Activated CD8-positive, alpha-beta memory T cell treated with anti-CD3 and anti-CD28 coated beads, Interleukin-2, amount 10 ng/mL, durations not matched to agents 7 days and 5 days (primary cell): ENCODE data around the gene MCF2L2. TPM values are rescaled to one million over a fixed set of nuclear protein-coding genes. Genes with fewer than 3 reads are reported as not detected.
"Not testable (repeated sequence)": the region's sequence is repeated elsewhere in the genome, so short reads cannot be mapped to it uniquely, and the experiment has no call there.

Experiments
- ATAC-seq: fragments of 150-1000 bp; cut with Tn5 transposase; one replicate; pipeline ENCODE4 v1.10.0; 2021; ENCODE audit warnings: moderate library complexity
- CTCF ChIA-PET: fragments of 350-600 bp; sonication (Branson Sonifier 250); formaldehyde crosslinking; loops from one replicate; lab custom pipeline; 2021; ENCODE audit warnings: antibody characterized with exemption; lab: Charles Lee
- DNase-seq: peaks from one replicate; pipeline ENCODE4 v3.0.0-alpha.2; 2020
- H3K27ac Mint-ChIP-seq: one replicate; pipeline ENCODE4 v1.8.0; 2021; ENCODE audit warnings: mild to moderate bottlenecking, mixed read lengths
- H3K27me3 Mint-ChIP-seq: one replicate; pipeline ENCODE4 v1.8.0; 2021; ENCODE audit warnings: mixed read lengths
- H3K36me3 Mint-ChIP-seq: one replicate; pipeline ENCODE4 v1.8.0; 2021; ENCODE audit warnings: mild to moderate bottlenecking, mixed read lengths
- H3K4me1 Mint-ChIP-seq: one replicate; pipeline ENCODE4 v1.8.0; 2021; ENCODE audit warnings: mixed read lengths
- H3K4me3 Mint-ChIP-seq: one replicate; pipeline ENCODE4 v1.8.0; 2021; ENCODE audit warnings: mild to moderate bottlenecking, moderate library complexity, mixed read lengths
- H3K9me3 Mint-ChIP-seq: one replicate; pipeline ENCODE4 v1.8.0; 2022; ENCODE audit warnings: low read depth, mixed read lengths
- total RNA-seq, 2 experiments: library from RNA; stranded (reverse); gene quantifications; one replicate each; pipeline ENCODE4 v1.2.3, GENCODE V29; 2021

Gene MCF2L2
- total RNA-seq, 2 experiments from 2014 or later = 6.0 to 11.4 TPM

- ATAC-seq = no peak
- no peaks in the 10 kb centered on the region for H3K27me3 Mint-ChIP-seq
- H3K4me1 Mint-ChIP-seq = peaks cover under 1% of the 10 kb centered on the region
- CTCF ChIA-PET = no interaction called here
- DNase-seq = no peak
- H3K27ac Mint-ChIP-seq = no peak overlapping the region
- H3K36me3 Mint-ChIP-seq = peaks cover 7% of the 10 kb centered on the region
- H3K9me3 Mint-ChIP-seq = no peaks in the 10 kb centered on the region
- H3K4me3 Mint-ChIP-seq = no peak overlapping the region
Measured at GRCh38 chr3:183454064-183454463, 25.6 kb upstream of the MCF2L2 start.

DNA sequence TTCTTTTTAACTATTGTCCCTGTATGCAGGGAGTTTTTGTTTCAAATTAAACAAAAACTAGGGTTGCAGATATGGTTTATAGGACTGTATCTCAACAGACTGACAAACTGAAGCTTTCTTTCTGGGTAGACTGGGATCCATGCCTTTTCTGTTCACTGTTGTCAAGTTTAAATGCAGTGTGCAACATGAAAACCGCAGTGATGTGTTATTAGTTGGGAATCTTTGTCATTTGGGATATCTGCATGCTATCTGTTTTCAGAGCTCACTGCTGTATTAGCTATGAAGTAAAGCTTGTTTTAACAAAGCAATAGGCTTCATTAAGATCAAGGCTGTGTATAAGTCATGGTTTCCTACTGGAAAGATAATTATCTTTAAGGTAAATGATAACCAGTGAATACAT lies 21.4 kb upstream of the MCF2L2 start:
- H3K9me3 Mint-ChIP-seq = no peaks in the 10 kb centered on the region
- ATAC-seq (no peak), DNase-seq (no peak)
- peaks cover 11% of the 10 kb centered on the region for H3K36me3 Mint-ChIP-seq
- H3K27ac Mint-ChIP-seq = no peak overlapping the region
- CTCF ChIA-PET = no interaction called here
- no peak overlapping the region for H3K4me3 Mint-ChIP-seq
- H3K4me1 Mint-ChIP-seq = peaks cover 14% of the 10 kb centered on the region
- H3K27me3 Mint-ChIP-seq = no peaks in the 10 kb centered on the region

- Mint-ChIP-seq H3K4me3 (no peak overlapping the region), H3K4me1 (peaks cover 14% of the 10 kb centered on the region), H3K36me3 (peaks cover 14% of the 10 kb centered on the region), H3K9me3 (peaks cover 3% of the 10 kb centered on the region), H3K27ac (no peak overlapping the region), H3K27me3 (no peaks in the 10 kb centered on the region)
- CTCF ChIA-PET = interaction anchor here (0.6 kb wide), 1 partner anchor 1103 kb away, joined by 3 read pairs; no protein-coding TSS in a partner anchor
- no peak for ATAC-seq
- DNase-seq = no peak
Measured at GRCh38 chr3:183449391-183449790, 21.0 kb upstream of the MCF2L2 start.

DNA sequence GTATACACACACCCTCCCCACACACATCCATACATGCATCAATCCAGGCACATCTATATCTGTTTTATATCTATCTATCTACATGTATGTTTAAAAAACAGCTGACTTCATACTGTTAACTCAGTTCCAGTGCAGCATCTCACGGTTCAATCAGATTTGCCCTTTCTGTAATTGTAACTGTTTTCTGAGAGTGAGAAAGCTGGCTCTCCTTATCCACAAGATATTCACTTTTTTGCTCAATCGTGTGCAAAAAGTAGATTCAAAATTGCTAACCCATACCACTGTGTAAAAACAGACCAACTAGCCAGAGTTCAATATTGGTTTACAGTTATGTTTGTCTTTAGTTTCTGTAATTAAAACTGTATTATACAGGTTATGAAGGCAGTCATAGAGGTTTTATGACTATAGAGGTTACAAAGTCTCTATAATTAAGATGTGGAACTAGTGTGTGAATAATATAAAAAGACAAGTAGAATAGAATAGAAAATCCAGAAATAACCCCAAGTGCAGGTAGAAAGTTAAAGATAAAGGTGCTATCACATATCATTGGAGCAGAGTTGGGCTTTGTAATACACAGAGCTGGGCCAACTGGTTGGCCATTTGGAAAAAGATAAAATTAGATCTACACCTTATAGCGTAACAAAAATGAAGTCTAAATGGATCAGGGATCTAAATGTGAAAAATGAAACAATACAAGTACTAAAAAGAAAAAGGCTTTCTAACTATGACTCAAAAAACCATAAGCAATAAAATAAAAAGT lies 20.1 kb upstream of the MCF2L2 start:
- H3K9me3 Mint-ChIP-seq = peaks cover 4% of the 10 kb centered on the region
- H3K27ac Mint-ChIP-seq = no peak overlapping the region
- peaks cover 3% of the 10 kb centered on the region for H3K27me3 Mint-ChIP-seq
- CTCF ChIA-PET = interaction anchor here (0.6 to 1.4 kb wide), 3 partner anchors 13 to 1104 kb away, joined by 3 to 4 read pairs (median 3); no protein-coding TSS in a partner anchor
- peak overlapping the region; percentile 98 for H3K4me3 Mint-ChIP-seq
- no peak for DNase-seq
- peaks cover 14% of the 10 kb centered on the region for H3K36me3 Mint-ChIP-seq
- ATAC-seq = no peak
- peaks cover 14% of the 10 kb centered on the region for H3K4me1 Mint-ChIP-seq

DNA sequence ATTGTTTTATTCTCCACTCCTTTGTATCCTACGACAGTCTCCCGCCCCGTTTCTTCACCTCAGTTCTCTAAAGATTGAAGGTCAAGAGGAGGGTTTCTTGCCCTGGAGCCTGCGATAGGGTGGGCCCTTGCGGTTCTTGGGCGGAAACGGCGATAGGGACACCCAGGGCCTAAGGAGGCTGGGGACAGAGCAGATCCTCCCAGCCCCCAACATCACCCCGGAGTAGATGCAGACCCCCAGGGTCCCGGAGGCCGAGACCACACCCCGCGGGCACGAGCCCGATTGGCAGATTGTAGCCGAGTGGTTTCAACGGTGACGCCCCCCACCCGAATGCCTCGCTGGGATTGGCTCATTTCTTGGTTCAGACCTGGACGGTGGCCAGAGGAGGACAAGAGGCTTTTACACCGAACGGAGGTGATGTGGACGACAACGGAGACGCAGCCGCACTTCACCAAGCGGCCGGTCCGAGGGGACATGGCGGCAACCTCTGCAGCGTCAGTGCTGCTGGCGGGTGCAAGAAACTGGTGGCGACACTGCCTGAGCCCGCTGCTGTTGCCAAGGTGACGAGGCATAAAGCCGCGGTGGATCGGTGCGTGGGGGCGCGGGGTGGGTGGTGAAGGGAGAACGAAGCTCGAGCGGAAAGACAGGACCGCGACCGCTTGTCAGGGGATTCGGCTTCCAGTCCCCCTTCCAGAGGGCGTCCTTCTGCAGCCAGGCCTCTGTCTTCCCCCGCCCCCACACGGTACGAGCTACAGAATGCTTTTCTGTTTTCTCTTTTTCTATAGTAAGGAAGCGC lies 19.0 kb upstream of the MCF2L2 start:
- peak; percentile 90 for DNase-seq
- Mint-ChIP-seq H3K27ac (peak overlapping the region; percentile 87), H3K36me3 (peaks cover 20% of the 10 kb centered on the region), H3K4me3 (peak overlapping the region; percentile 98), H3K4me1 (peaks cover 14% of the 10 kb centered on the region), H3K27me3 (peaks cover 14% of the 10 kb centered on the region), H3K9me3 (peaks cover 13% of the 10 kb centered on the region)
- CTCF ChIA-PET = interaction anchor here (0.9 to 1.4 kb wide), 3 partner anchors 12 to 21 kb away, joined by 3 to 4 read pairs (median 4); partner anchors contain the start of gene MCF2L2
- peak; percentile 91 for ATAC-seq

DNA sequence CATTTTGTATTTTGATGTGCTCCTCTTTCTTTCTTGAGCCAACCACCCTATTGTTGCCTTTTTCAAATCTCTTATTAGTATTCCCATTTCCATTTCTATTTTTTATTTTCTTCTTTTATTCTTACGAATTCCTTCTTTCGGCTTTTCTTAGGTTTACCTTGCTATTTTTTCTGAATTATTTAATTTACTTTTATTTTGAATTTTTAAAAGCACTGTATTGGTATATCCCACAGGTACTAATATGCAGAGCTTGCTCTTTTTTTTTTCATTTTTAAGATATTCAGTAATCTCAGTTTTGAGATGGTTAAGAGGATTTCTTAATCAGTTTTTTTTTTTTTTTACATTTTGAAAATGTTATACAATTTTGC lies 18.4 kb upstream of the MCF2L2 start:
- no peak for ATAC-seq
- Mint-ChIP-seq H3K9me3 (peaks cover 13% of the 10 kb centered on the region), H3K27ac (no peak overlapping the region), H3K4me3 (peak overlapping the region; percentile 98), H3K27me3 (peaks cover 14% of the 10 kb centered on the region), H3K36me3 (peaks cover 18% of the 10 kb centered on the region), H3K4me1 (peaks cover 14% of the 10 kb centered on the region)
- no peak for DNase-seq
- CTCF ChIA-PET = interaction anchor here (1.4 kb wide), 1 partner anchor 19 kb away, joined by 4 read pairs; the partner anchor contains the start of gene MCF2L2

GRCh38 chr3:183444748-183445147 lies 16.3 kb upstream of the MCF2L2 start:
- H3K9me3 Mint-ChIP-seq = peaks cover 16% of the 10 kb centered on the region
- no peak for DNase-seq
- ATAC-seq = no peak
- H3K27me3 Mint-ChIP-seq = peaks cover 14% of the 10 kb centered on the region
- H3K36me3 Mint-ChIP-seq = peaks cover 20% of the 10 kb centered on the region
- H3K4me3 Mint-ChIP-seq = no peak overlapping the region
- CTCF ChIA-PET = interaction anchor here (1.0 kb wide), 1 partner anchor 20 kb away, joined by 3 read pairs; no protein-coding TSS in a partner anchor
- H3K4me1 Mint-ChIP-seq = peaks cover 18% of the 10 kb centered on the region
- no peak overlapping the region for H3K27ac Mint-ChIP-seq

GRCh38 chr3:183443395-183444385 lies 15.3 kb upstream of the MCF2L2 start:
- peaks cover 17% of the 10 kb centered on the region for H3K36me3 Mint-ChIP-seq
- peaks cover 17% of the 10 kb centered on the region for H3K9me3 Mint-ChIP-seq
- DNase-seq (no peak), ATAC-seq (no peak)
- H3K4me3 Mint-ChIP-seq = no peak overlapping the region
- peaks cover 14% of the 10 kb centered on the region for H3K27me3 Mint-ChIP-seq
- CTCF ChIA-PET = no interaction called here
- H3K27ac Mint-ChIP-seq = no peak overlapping the region
- peaks cover 24% of the 10 kb centered on the region for H3K4me1 Mint-ChIP-seq

GRCh38 chr3:183442994-183443393 lies 14.6 kb upstream of the MCF2L2 start:
- Mint-ChIP-seq H3K4me3 (no peak overlapping the region), H3K27me3 (peaks cover 14% of the 10 kb centered on the region), H3K4me1 (peaks cover 25% of the 10 kb centered on the region), H3K27ac (no peak overlapping the region), H3K9me3 (peaks cover 17% of the 10 kb centered on the region), H3K36me3 (peaks cover 16% of the 10 kb centered on the region)
- ATAC-seq = no peak
- DNase-seq = no peak
- CTCF ChIA-PET = no interaction called here

- Mint-ChIP-seq H3K36me3 (peaks cover 16% of the 10 kb centered on the region), H3K4me1 (peaks cover 44% of the 10 kb centered on the region), H3K9me3 (peaks cover 17% of the 10 kb centered on the region), H3K27me3 (peaks cover 14% of the 10 kb centered on the region)
- not testable (repeated sequence) for ATAC-seq, H3K4me3 Mint-ChIP-seq, DNase-seq, H3K27ac Mint-ChIP-seq
- CTCF ChIA-PET = interaction anchor here (0.7 to 1.8 kb wide), 2 partner anchors 10 to 29 kb away, joined by 3 to 8 read pairs; no protein-coding TSS in a partner anchor
Measured at GRCh38 chr3:183440521-183440920, 12.1 kb upstream of the MCF2L2 start.

GRCh38 chr3:183439515-183439914 lies 11.1 kb upstream of the MCF2L2 start:
- H3K27ac Mint-ChIP-seq = no peak overlapping the region
- ATAC-seq (no peak), DNase-seq (no peak)
- peaks cover 14% of the 10 kb centered on the region for H3K36me3 Mint-ChIP-seq
- peaks cover 15% of the 10 kb centered on the region for H3K9me3 Mint-ChIP-seq
- CTCF ChIA-PET = interaction anchor here (0.7 to 1.3 kb wide), 2 partner anchors 9 to 30 kb away, joined by 3 to 4 read pairs; no protein-coding TSS in a partner anchor
- H3K4me1 Mint-ChIP-seq = peaks cover 53% of the 10 kb centered on the region
- peaks cover 14% of the 10 kb centered on the region for H3K27me3 Mint-ChIP-seq
- no peak overlapping the region for H3K4me3 Mint-ChIP-seq

DNA sequence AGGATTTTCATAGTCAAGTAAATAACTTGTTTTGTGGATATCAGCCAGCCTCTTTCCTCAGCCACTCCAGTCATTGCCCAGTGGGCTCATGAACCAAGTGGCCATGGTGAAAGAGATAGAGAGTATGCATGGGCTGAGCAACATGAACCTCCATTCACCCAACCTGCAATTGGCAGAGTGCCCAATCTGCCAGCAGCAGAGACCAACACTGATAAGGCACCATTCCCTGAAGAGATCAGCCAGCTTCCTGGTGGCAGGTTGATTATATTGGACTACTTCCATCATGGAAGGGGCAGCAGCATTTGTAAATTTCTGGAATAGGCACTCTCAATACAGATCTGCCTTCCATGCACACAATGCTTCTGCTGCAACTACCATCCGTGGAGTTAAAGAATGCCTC lies 10.3 kb upstream of the MCF2L2 start:
- H3K4me1 Mint-ChIP-seq = peaks cover 53% of the 10 kb centered on the region
- peaks cover 13% of the 10 kb centered on the region for H3K36me3 Mint-ChIP-seq
- CTCF ChIA-PET = interaction anchor here (1.2 to 1.7 kb wide), 4 partner anchors 8 to 446 kb away, joined by 3 to 7 read pairs (median 4); partner anchors contain the start of genes MCF2L2 and PARL
- no peak for ATAC-seq
- H3K27ac Mint-ChIP-seq = peak overlapping the region; percentile 58
- peaks cover 13% of the 10 kb centered on the region for H3K27me3 Mint-ChIP-seq
- peaks cover 14% of the 10 kb centered on the region for H3K9me3 Mint-ChIP-seq
- DNase-seq = no peak
- no peak overlapping the region for H3K4me3 Mint-ChIP-seq
